ENCODE measurements around the gene CDH3. TPM values are rescaled to one million over a fixed set of nuclear protein-coding genes. Genes with fewer than 3 reads are reported as not detected.

CDH3 gene
- total RNA-seq: 0.17 and 0.87 TPM in 2 replicates

GRCh38 chr16:68644715-68645493, at the start of gene CDH3:
Gene CDH3, plus strand, starts transcription at chr16:68645310. Its CDS starts 70 bp downstream, at chr16:68645380.

GRCh38 chr16:68737046-68737729, 92.1 kb downstream of the CDH3 start, which contains the start of gene CDH1:
Gene CDH1, plus strand, starts transcription at chr16:68737292. Its CDS starts 124 bp downstream, at chr16:68737416.

Other genes with a start within 250 kb of the CDH3 start
- 0.33 TPM in 1 of 2 replicates, not detected in the other for gene SMPD3, start 196.8 kb upstream of the CDH3 start, total RNA-seq
- 42.8 and 44.8 TPM in 2 replicates for gene ZFP90, start 106.0 kb upstream of the CDH3 start, total RNA-seq
- gene CDH1, start 92.0 kb downstream of the CDH3 start, total RNA-seq: not detected in 2 replicates
- 21.7 and 21.8 TPM in 2 replicates for gene TANGO6, start 198.2 kb downstream of the CDH3 start, total RNA-seq

Measured in smooth muscle cell of trachea (primary cell).